Trophoblast cell (in vitro differentiated cells and primary cell): ENCODE data around the gene PTPRJ.

Source experiments
- DNase-seq, 2 donors: peaks; one replicate each; pipeline ENCODE4 v3.0.0-alpha.2; 2016
- H2AFZ ChIP-seq: 2 replicates; pipeline ENCODE4 v1.6.1; 2013; ENCODE audit warnings: low read length, moderate library complexity, mild to moderate bottlenecking; ENCODE audit not compliant: insufficient read depth, poor library complexity
- H2AK5ac ChIP-seq: 2 replicates; pipeline ENCODE4 v1.6.1; 2013; ENCODE audit warnings: mild to moderate bottlenecking, low read length
- H2BK120ac ChIP-seq: 2 replicates; pipeline ENCODE4 v1.6.1; 2013; ENCODE audit warnings: low read length, mild to moderate bottlenecking, moderate library complexity; ENCODE audit not compliant: insufficient read depth, poor library complexity
- H2BK12ac ChIP-seq: 2 replicates; pipeline ENCODE4 v1.6.1; 2013; ENCODE audit warnings: mild to moderate bottlenecking, low read length, moderate library complexity
- H2BK5ac ChIP-seq: 2 replicates; pipeline ENCODE4 v1.6.1; 2013; ENCODE audit warnings: low read length, low read depth, moderate library complexity, mild to moderate bottlenecking; ENCODE audit not compliant: poor library complexity
- H3K14ac ChIP-seq: 2 replicates; pipeline ENCODE4 v1.6.1; 2013; ENCODE audit warnings: mild to moderate bottlenecking, low read length
- H3K18ac ChIP-seq: 2 replicates; pipeline ENCODE4 v1.6.1; 2013; ENCODE audit warnings: mild to moderate bottlenecking, low read length
- H3K23ac ChIP-seq: 2 replicates; pipeline ENCODE4 v1.6.1; 2013; ENCODE audit warnings: low read length
- H3K27ac ChIP-seq: 2 replicates; pipeline ENCODE4 v1.5.1; 2013; ENCODE audit warnings: low read depth, mild to moderate bottlenecking, inconsistent platforms, low read length, moderate library complexity
- H3K27me3 ChIP-seq: 2 replicates; pipeline ENCODE4 v1.6.1; 2013; ENCODE audit warnings: inconsistent platforms, mild to moderate bottlenecking, low read length, moderate library complexity; ENCODE audit not compliant: insufficient read depth
- H3K36me3 ChIP-seq, 2 experiments: 1 replicate in 1 of 2; 2 replicates in 1 of 2; pipeline ENCODE4 v1.6.1; 2013; ENCODE audit warnings: low read length in 2 of 2, mild to moderate bottlenecking in 2 of 2, moderate library complexity in 1 of 2; ENCODE audit not compliant: insufficient read depth in 2 of 2, control insufficient read depth in 1 of 2
- H3K4ac ChIP-seq: 2 replicates; pipeline ENCODE4 v1.6.1; 2013; ENCODE audit warnings: low read depth, mild to moderate bottlenecking, low read length, moderate library complexity
- H3K4me1 ChIP-seq, 2 experiments: 1 replicate in 1 of 2; 2 replicates in 1 of 2; pipeline ENCODE4 v1.6.1; 2013; ENCODE audit warnings: low read length in 2 of 2, mild to moderate bottlenecking in 2 of 2, moderate library complexity in 1 of 2; ENCODE audit not compliant: insufficient read depth in 2 of 2, control insufficient read depth in 1 of 2
- H3K4me2 ChIP-seq: 2 replicates; pipeline ENCODE4 v1.6.1; 2013; ENCODE audit warnings: inconsistent platforms, mild to moderate bottlenecking, low read length, moderate library complexity
- H3K4me3 ChIP-seq: 2 replicates; pipeline ENCODE4 v1.5.1; 2013; ENCODE audit warnings: mild to moderate bottlenecking, low read depth, low read length, inconsistent platforms
- H3K79me1 ChIP-seq: one replicate; pipeline ENCODE4 v1.6.1; 2013; ENCODE audit warnings: low read length
- H3K79me2 ChIP-seq: 2 replicates; pipeline ENCODE4 v1.6.1; 2013; ENCODE audit warnings: low read length, mild to moderate bottlenecking; ENCODE audit not compliant: control insufficient read depth, insufficient read depth, poor library complexity
- H3K9ac ChIP-seq: 2 replicates; pipeline ENCODE4 v1.6.1; 2013; ENCODE audit warnings: mild to moderate bottlenecking, low read length
- H3K9me3 ChIP-seq: 2 replicates; pipeline ENCODE4 v1.6.1; 2013; ENCODE audit warnings: low read depth, mild to moderate bottlenecking, control low read depth, inconsistent platforms, low read length; ENCODE audit not compliant: insufficient read depth
- H4K12ac ChIP-seq: 2 replicates; pipeline ENCODE4 v1.6.1; 2013; ENCODE audit warnings: low read depth, mild to moderate bottlenecking, low read length, moderate library complexity
- H4K8ac ChIP-seq: 2 replicates; pipeline ENCODE4 v1.6.1; 2013; ENCODE audit warnings: low read depth, mild to moderate bottlenecking, low read length, moderate library complexity
- H4K91ac ChIP-seq: one replicate; pipeline ENCODE4 v1.6.1; 2013; ENCODE audit warnings: low read depth, mild to moderate bottlenecking, low read length, moderate library complexity
- WGBS: extraction: QIAGEN DNeasy Blood & Tissue Kit; methylation state at CpG from one replicate; pipeline ENCODE4 v1.1.7; 2013; ENCODE audit warnings: missing lambda C conversion rate; ENCODE audit not compliant: insufficient read length, insufficient coverage; ENCODE audit errors: extremely low coverage; 5-methylcytosine and 5-hydroxymethylcytosine counted together

The PTPRJ gene

GRCh38 chr11:47994417-47994816 is 14.1 kb downstream of the PTPRJ start:
- Histone ChIP-seq H3K36me3 (no peaks in the 10 kb centered on the region), H2AK5ac (no peak overlapping the region), H3K79me1 (no peaks in the 10 kb centered on the region), H4K12ac (no peak overlapping the region), H2BK120ac (no peak overlapping the region), H2BK12ac (no peak overlapping the region), H3K9ac (no peak overlapping the region), H3K18ac (no peak overlapping the region), H3K14ac (no peak overlapping the region), H3K4me2 (no peak overlapping the region), H3K27me3 (no peaks in the 10 kb centered on the region), H3K4me3 (no peak overlapping the region), H3K9me3 (no peaks in the 10 kb centered on the region), H3K27ac (no peak overlapping the region), H3K4me1 (peaks cover 5 to 11% of the 10 kb centered on the region in 2 experiments), H4K91ac (no peak overlapping the region), H2BK5ac (no peak overlapping the region), H4K8ac (no peak overlapping the region), H2AFZ (no peak overlapping the region), H3K79me2 (no peaks in the 10 kb centered on the region), H3K23ac (no peak overlapping the region), H3K4ac (no peak overlapping the region)
- DNase-seq, result no peak
- WGBS, result no CpG with 5 or more reads among the region's 4 CpGs

- no CpG with 5 or more reads among the region's 4 CpGs for WGBS
- H2BK12ac ChIP-seq, result no peak overlapping the region
- H2AK5ac ChIP-seq, result no peak overlapping the region
- H2BK120ac ChIP-seq, result no peak overlapping the region
- no peak overlapping the region for H3K14ac ChIP-seq
- no peak overlapping the region for H3K27ac ChIP-seq
- peaks cover 5 to 11% of the 10 kb centered on the region in 2 experiments for H3K4me1 ChIP-seq
- H4K12ac ChIP-seq, result no peak overlapping the region
- no peak overlapping the region for H3K4ac ChIP-seq
- no peak overlapping the region for H3K4me3 ChIP-seq
- no peak overlapping the region for H4K91ac ChIP-seq
- H3K9me3 ChIP-seq, result no peaks in the 10 kb centered on the region
- no peak overlapping the region for H3K18ac ChIP-seq
- no peaks in the 10 kb centered on the region for H3K36me3 ChIP-seq
- H3K4me2 ChIP-seq, result no peak overlapping the region
- no peaks in the 10 kb centered on the region for H3K27me3 ChIP-seq
- no peak overlapping the region for H2AFZ ChIP-seq
- H4K8ac ChIP-seq, result no peak overlapping the region
- no peak overlapping the region for H2BK5ac ChIP-seq
- H3K23ac ChIP-seq, result no peak overlapping the region
- no peak for DNase-seq
- H3K79me1 ChIP-seq, result no peaks in the 10 kb centered on the region
- no peak overlapping the region for H3K9ac ChIP-seq
- H3K79me2 ChIP-seq, result no peaks in the 10 kb centered on the region
Measured at GRCh38 chr11:47995360-47995769, 15.0 kb downstream of the PTPRJ start.

- Histone ChIP-seq H4K12ac (no peak overlapping the region), H2BK120ac (no peak overlapping the region), H2BK12ac (no peak overlapping the region), H4K8ac (no peak overlapping the region), H3K4me2 (no peak overlapping the region), H3K27me3 (no peaks in the 10 kb centered on the region), H3K14ac (no peak overlapping the region), H3K79me2 (no peaks in the 10 kb centered on the region), H3K9ac (no peak overlapping the region), H2AFZ (no peak overlapping the region), H2BK5ac (no peak overlapping the region), H4K91ac (no peak overlapping the region), H3K4ac (no peak overlapping the region), H3K18ac (no peak overlapping the region), H3K4me3 (no peak overlapping the region), H3K79me1 (no peaks in the 10 kb centered on the region), H3K36me3 (no peaks in the 10 kb centered on the region), H3K23ac (peak overlapping the region; percentile 8), H3K9me3 (no peaks in the 10 kb centered on the region), H2AK5ac (no peak overlapping the region), H3K27ac (no peak overlapping the region), H3K4me1 (peaks cover 5 to 7% of the 10 kb centered on the region in 2 experiments)
- DNase-seq, result peak; percentile 47 to 66
- no CpG with 5 or more reads among the region's 15 CpGs for WGBS
Measured at GRCh38 chr11:47997063-47998053, 17.0 kb downstream of the PTPRJ start.

GRCh38 chr11:47998345-47998732 is 18.0 kb downstream of the PTPRJ start:
- no peak overlapping the region for H3K14ac ChIP-seq
- H3K27me3 ChIP-seq, result no peaks in the 10 kb centered on the region
- no peak overlapping the region for H2AFZ ChIP-seq
- H3K79me2 ChIP-seq, result no peaks in the 10 kb centered on the region
- H2BK5ac ChIP-seq, result no peak overlapping the region
- no peak overlapping the region for H3K4me3 ChIP-seq
- no peak overlapping the region for H3K27ac ChIP-seq
- no peak overlapping the region for H2BK12ac ChIP-seq
- peaks cover 0 to 7% of the 10 kb centered on the region in 2 experiments for H3K4me1 ChIP-seq
- no peak for DNase-seq
- H4K91ac ChIP-seq, result no peak overlapping the region
- no peaks in the 10 kb centered on the region for H3K9me3 ChIP-seq
- no peak overlapping the region for H2AK5ac ChIP-seq
- no peak overlapping the region for H4K12ac ChIP-seq
- WGBS, result no CpG with 5 or more reads among the region's 5 CpGs
- H3K4me2 ChIP-seq, result no peak overlapping the region
- H3K79me1 ChIP-seq, result no peaks in the 10 kb centered on the region
- no peak overlapping the region for H3K4ac ChIP-seq
- H3K36me3 ChIP-seq, result no peaks in the 10 kb centered on the region
- H3K18ac ChIP-seq, result no peak overlapping the region
- no peak overlapping the region for H2BK120ac ChIP-seq
- H3K23ac ChIP-seq, result no peak overlapping the region
- no peak overlapping the region for H4K8ac ChIP-seq
- H3K9ac ChIP-seq, result no peak overlapping the region
